Measurements from ENCODE around the gene IER2.

Gene IER2

GRCh38 chr19:13109361-13110098, 40.7 kb upstream of the IER2 start:
- H3K4me3 ChIP-seq (ENCODE audit: low read depth in 1 of 2, low read length in 1 of 2), result no peak overlapping the region
- TF ChIP-seq CTCF (IDR thresholded peaks at IDR 0.05), result no peak
- no peaks in the 10 kb centered on the region for H3K36me3 ChIP-seq
- H3K27me3 ChIP-seq, result no peaks in the 10 kb centered on the region
- H3K4me1 ChIP-seq (ENCODE audit: control insufficient read depth in 1 of 2, insufficient read depth in 1 of 2, low read depth in 1 of 2, low read length in 1 of 2), result peaks cover 18% of the 10 kb centered on the region in 2 experiments
- H3K27ac ChIP-seq, result no peak overlapping the region
- no peaks in the 10 kb centered on the region for H3K9me3 ChIP-seq

GRCh38 chr19:13110099-13110610, 40.1 kb upstream of the IER2 start:
- Histone ChIP-seq H3K9me3 (no peaks in the 10 kb centered on the region), H3K4me3 (ENCODE audit: low read depth in 1 of 2, low read length in 1 of 2) (no peak overlapping the region), H3K27ac (no peak overlapping the region), H3K4me1 (ENCODE audit: control insufficient read depth in 1 of 2, insufficient read depth in 1 of 2, low read depth in 1 of 2, low read length in 1 of 2) (peaks cover 12% of the 10 kb centered on the region in 2 experiments), H3K36me3 (no peaks in the 10 kb centered on the region), H3K27me3 (no peaks in the 10 kb centered on the region)
- TF ChIP-seq CTCF (IDR thresholded peaks at IDR 0.05), result no peak

DNA sequence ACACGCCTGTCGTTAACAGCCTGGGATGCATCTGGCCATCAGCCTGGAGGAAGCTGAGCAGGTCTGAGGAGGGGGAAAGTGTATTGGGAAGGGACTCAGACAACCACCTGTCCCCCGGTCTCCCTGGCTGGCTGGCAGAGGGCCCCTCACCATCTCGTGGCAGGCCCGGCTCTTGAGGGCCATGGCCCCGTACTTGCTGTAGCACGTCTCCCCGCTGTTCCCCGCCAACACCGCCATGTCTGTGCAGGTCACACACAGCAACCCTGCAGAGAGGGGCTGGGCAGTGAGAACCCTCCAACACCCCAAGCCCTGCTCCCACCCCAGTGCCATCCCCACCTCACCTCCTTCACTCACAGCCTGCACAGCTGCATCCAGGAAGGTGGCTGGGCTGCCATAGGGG, 37.7 kb upstream of the IER2 start:
- Histone ChIP-seq H3K4me3 (ENCODE audit: low read depth in 1 of 2, low read length in 1 of 2) (no peak overlapping the region), H3K36me3 (no peaks in the 10 kb centered on the region), H3K27ac (no peak overlapping the region), H3K9me3 (no peaks in the 10 kb centered on the region), H3K27me3 (no peaks in the 10 kb centered on the region), H3K4me1 (ENCODE audit: control insufficient read depth in 1 of 2, insufficient read depth in 1 of 2, low read depth in 1 of 2, low read length in 1 of 2) (peaks cover 19 to 21% of the 10 kb centered on the region in 2 experiments)
- no peak for TF ChIP-seq CTCF (IDR thresholded peaks at IDR 0.05)

GRCh38 chr19:13115936-13116281, 34.3 kb upstream of the IER2 start:
- TF ChIP-seq CTCF (IDR thresholded peaks at IDR 0.05), result no peak

GRCh38 chr19:13116282-13117175, 33.7 kb upstream of the IER2 start, which contains the start of gene TRMT1:
TSS of gene TRMT1 (minus strand) at chr19:13116740. CDS start at chr19:13116399, 341 bp downstream.
- Histone ChIP-seq H3K36me3 (peaks cover 1% of the 10 kb centered on the region), H3K4me1 (ENCODE audit: control insufficient read depth in 1 of 2, insufficient read depth in 1 of 2, low read depth in 1 of 2, low read length in 1 of 2) (peaks cover 40 to 42% of the 10 kb centered on the region in 2 experiments), H3K4me3 (ENCODE audit: low read depth in 1 of 2, low read length in 1 of 2) (peak within 1 kb of the TSS; percentile 70 to 80), H3K27me3 (no peaks in the 10 kb centered on the region), H3K27ac (peak within 1 kb of the TSS; percentile 76), H3K9me3 (no peaks in the 10 kb centered on the region)
- TF ChIP-seq CTCF (IDR thresholded peaks at IDR 0.05), result peak; percentile 9

More at GRCh38 chr19:13115936-13116281, 34.3 kb upstream of the IER2 start:
- Histone ChIP-seq H3K4me1 (ENCODE audit: control insufficient read depth in 1 of 2, insufficient read depth in 1 of 2, low read depth in 1 of 2, low read length in 1 of 2) (peaks cover 40 to 42% of the 10 kb centered on the region in 2 experiments), H3K4me3 (ENCODE audit: low read depth in 1 of 2, low read length in 1 of 2) (peak overlapping the region; percentile 70 to 80), H3K36me3 (no peaks in the 10 kb centered on the region), H3K27ac (peak overlapping the region; percentile 76), H3K9me3 (no peaks in the 10 kb centered on the region), H3K27me3 (no peaks in the 10 kb centered on the region)

Measured in neutrophil (primary cell).